ENCODE results near the gene THRSP. TPM values are rescaled to one million over a fixed set of nuclear protein-coding genes. Genes with fewer than 3 reads are reported as not detected.

Gene THRSP
- total RNA-seq, 2 donors from 2014 or later, result not detected

- H3K27me3 Mint-ChIP-seq (ENCODE audit: insufficient read depth), result peaks cover 10% of the 10 kb centered on the region
- no peak overlapping the region for H3K4me3 Mint-ChIP-seq
- H3K36me3 Mint-ChIP-seq (ENCODE audit: low read depth), result no peaks in the 10 kb centered on the region
- Histone ChIP-seq H3K9me3 (ENCODE audit: control insufficient read depth, low read length) (no peaks in the 10 kb centered on the region), H3K27me3 (ENCODE audit: control insufficient read depth, insufficient read depth, low read length, poor library complexity, severe bottlenecking) (no peaks in the 10 kb centered on the region), H3K4me1 (ENCODE audit: control insufficient read depth, insufficient read depth, low read length) (no peaks in the 10 kb centered on the region), H3K4me3 (ENCODE audit: low read length) (no peak overlapping the region), H3K27ac (ENCODE audit: low read depth, low read length) (no peak overlapping the region), H3K9ac (ENCODE audit: extremely low read depth, low read length, poor library complexity, severe bottlenecking) (no peak overlapping the region), H3K36me3 (ENCODE audit: control insufficient read depth, insufficient read depth, low read length) (no peaks in the 10 kb centered on the region)
- WGBS, 2 experiments (ENCODE audit: insufficient coverage in 1 of 2, insufficient read length in 1 of 2), result 96 to 97% methylated on average over 8 to 14 of the region's 14 CpGs
- no peak overlapping the region for H3K27ac Mint-ChIP-seq
- no peak for DNase-seq
- TF ChIP-seq CTCF (conservative IDR thresholded peaks at IDR 0.05), result no peak
- peaks cover 15% of the 10 kb centered on the region for H3K4me1 Mint-ChIP-seq
- no peaks in the 10 kb centered on the region for H3K9me3 Mint-ChIP-seq
These were observed 21.7 kb upstream of the THRSP start for GRCh38 chr11:78041843-78042440.

GRCh38 chr11:78044706-78045105 lies 19.0 kb upstream of the THRSP start:
- 94 to 96% methylated on average over 3 to 5 of the region's 5 CpGs for WGBS, 2 experiments (ENCODE audit: insufficient coverage in 1 of 2, insufficient read length in 1 of 2)
- H3K4me3 Mint-ChIP-seq, result no peak overlapping the region
- H3K27me3 ChIP-seq (ENCODE audit: control insufficient read depth, insufficient read depth, low read length, poor library complexity, severe bottlenecking), result no peaks in the 10 kb centered on the region
- no peaks in the 10 kb centered on the region for H3K36me3 ChIP-seq (ENCODE audit: control insufficient read depth, insufficient read depth, low read length)
- H3K36me3 Mint-ChIP-seq (ENCODE audit: low read depth), result no peaks in the 10 kb centered on the region
- H3K9me3 ChIP-seq (ENCODE audit: control insufficient read depth, low read length), result no peaks in the 10 kb centered on the region
- H3K27me3 Mint-ChIP-seq (ENCODE audit: insufficient read depth), result peaks cover 10% of the 10 kb centered on the region
- H3K4me1 ChIP-seq (ENCODE audit: control insufficient read depth, insufficient read depth, low read length), result no peaks in the 10 kb centered on the region
- no peak for TF ChIP-seq CTCF (conservative IDR thresholded peaks at IDR 0.05)
- no peak for DNase-seq
- H3K4me1 Mint-ChIP-seq, result peaks cover 15% of the 10 kb centered on the region
- H3K9me3 Mint-ChIP-seq, result no peaks in the 10 kb centered on the region
- H3K27ac ChIP-seq (ENCODE audit: low read depth, low read length), result no peak overlapping the region
- H3K27ac Mint-ChIP-seq, result no peak overlapping the region
- no peak overlapping the region for H3K4me3 ChIP-seq (ENCODE audit: low read length)
- H3K9ac ChIP-seq (ENCODE audit: extremely low read depth, low read length, poor library complexity, severe bottlenecking), result no peak overlapping the region

- H3K9me3 Mint-ChIP-seq, result no peaks in the 10 kb centered on the region
- TF ChIP-seq CTCF (conservative IDR thresholded peaks at IDR 0.05), result peak; percentile 99
- Histone ChIP-seq H3K27ac (ENCODE audit: low read depth, low read length) (no peak overlapping the region), H3K36me3 (ENCODE audit: control insufficient read depth, insufficient read depth, low read length) (no peaks in the 10 kb centered on the region), H3K4me1 (ENCODE audit: control insufficient read depth, insufficient read depth, low read length) (no peaks in the 10 kb centered on the region), H3K9me3 (ENCODE audit: control insufficient read depth, low read length) (no peaks in the 10 kb centered on the region), H3K27me3 (ENCODE audit: control insufficient read depth, insufficient read depth, low read length, poor library complexity, severe bottlenecking) (no peaks in the 10 kb centered on the region), H3K9ac (ENCODE audit: extremely low read depth, low read length, poor library complexity, severe bottlenecking) (no peak overlapping the region), H3K4me3 (ENCODE audit: low read length) (no peak overlapping the region)
- peaks cover 10% of the 10 kb centered on the region for H3K27me3 Mint-ChIP-seq (ENCODE audit: insufficient read depth)
- H3K27ac Mint-ChIP-seq, result peak overlapping the region; percentile 56
- WGBS, 2 experiments (ENCODE audit: insufficient coverage in 1 of 2, insufficient read length in 1 of 2), result 27 to 53% methylated on average over 6 to 28 of the region's 28 CpGs
- peak; percentile 93 for DNase-seq
- H3K4me3 Mint-ChIP-seq, result peak overlapping the region; percentile 37
- H3K4me1 Mint-ChIP-seq, result peaks cover 18% of the 10 kb centered on the region
- no peaks in the 10 kb centered on the region for H3K36me3 Mint-ChIP-seq (ENCODE audit: low read depth)
These were observed 17.7 kb upstream of the THRSP start for GRCh38 chr11:78045851-78046485.

Measured in endodermal cell (in vitro differentiated cells).